Muscle layer of colon (tissue), 2 donors: ENCODE data around the gene GGT1.

Source experiments
- H3K27ac ChIP-seq: one replicate; pipeline ENCODE4 v1.7.0; 2013; ENCODE audit warnings: low read depth, mild to moderate bottlenecking, low read length, moderate library complexity
- H3K27me3 ChIP-seq, 2 donors: one replicate each; pipeline ENCODE4 v1.7.0; 2013; ENCODE audit warnings: low read length in 2 of 2, mild to moderate bottlenecking in 2 of 2; ENCODE audit not compliant: insufficient read depth in 2 of 2, control insufficient read depth in 1 of 2
- H3K36me3 ChIP-seq: one replicate; pipeline ENCODE4 v1.7.0; 2013; ENCODE audit warnings: mild to moderate bottlenecking, low read length; ENCODE audit not compliant: insufficient read depth
- H3K4me1 ChIP-seq: one replicate; pipeline ENCODE4 v1.7.0; 2013; ENCODE audit warnings: mild to moderate bottlenecking, low read length; ENCODE audit not compliant: insufficient read depth
- H3K4me3 ChIP-seq, 2 donors: one replicate each; pipeline ENCODE4 v1.7.0; 2013; ENCODE audit warnings: low read length in 2 of 2, low read depth in 1 of 2, mild to moderate bottlenecking in 1 of 2, moderate library complexity in 1 of 2
- H3K9ac ChIP-seq: one replicate; pipeline ENCODE4 v1.7.0; 2013; ENCODE audit warnings: low read length
- H3K9me3 ChIP-seq: one replicate; pipeline ENCODE4 v1.7.0; 2013; ENCODE audit warnings: mild to moderate bottlenecking, low read length
- donor health status: abdominal sarcoma.
- donor health status: Adenocarcinoma of cecum.

GGT1 gene

GRCh38 chr22:24567668-24568067, 35.3 kb upstream of the GGT1 start:
- Histone ChIP-seq H3K4me3 (no peak overlapping the region), H3K36me3 (peaks cover 47% of the 10 kb centered on the region), H3K27me3 (no peaks in the 10 kb centered on the region), H3K27ac (no peak overlapping the region), H3K9me3 (no peaks in the 10 kb centered on the region), H3K9ac (no peak overlapping the region), H3K4me1 (peaks cover 25% of the 10 kb centered on the region)

GRCh38 chr22:24571266-24571665, 31.7 kb upstream of the GGT1 start:
- Histone ChIP-seq H3K9ac (no peak overlapping the region), H3K4me1 (peaks cover 8% of the 10 kb centered on the region), H3K27me3 (no peaks in the 10 kb centered on the region), H3K4me3 (no peak overlapping the region), H3K9me3 (no peaks in the 10 kb centered on the region), H3K36me3 (peaks cover 67% of the 10 kb centered on the region), H3K27ac (no peak overlapping the region)

GRCh38 chr22:24576778-24577177, 26.2 kb upstream of the GGT1 start:
- no peaks in the 10 kb centered on the region for H3K9me3 ChIP-seq
- H3K27me3 ChIP-seq = no peaks in the 10 kb centered on the region
- H3K9ac ChIP-seq = no peak overlapping the region
- H3K36me3 ChIP-seq = peaks cover 39% of the 10 kb centered on the region
- no peak overlapping the region for H3K4me3 ChIP-seq
- H3K4me1 ChIP-seq = peaks cover 15% of the 10 kb centered on the region
- H3K27ac ChIP-seq = no peak overlapping the region

GRCh38 chr22:24578355-24579257, 24.4 kb upstream of the GGT1 start:
- Histone ChIP-seq H3K4me1 (peaks cover 23% of the 10 kb centered on the region), H3K36me3 (peaks cover 21% of the 10 kb centered on the region), H3K27ac (no peak overlapping the region), H3K9me3 (no peaks in the 10 kb centered on the region), H3K27me3 (no peaks in the 10 kb centered on the region), H3K9ac (no peak overlapping the region), H3K4me3 (no peak overlapping the region)

GRCh38 chr22:24579258-24579601, 23.8 kb upstream of the GGT1 start:
- H3K4me1 ChIP-seq = peaks cover 28% of the 10 kb centered on the region
- H3K9me3 ChIP-seq = no peaks in the 10 kb centered on the region
- H3K9ac ChIP-seq = no peak overlapping the region
- peaks cover 15% of the 10 kb centered on the region for H3K36me3 ChIP-seq
- H3K4me3 ChIP-seq = no peak overlapping the region
- H3K27me3 ChIP-seq = no peaks in the 10 kb centered on the region
- H3K27ac ChIP-seq = no peak overlapping the region

- Histone ChIP-seq H3K4me3 (no peak overlapping the region), H3K27ac (no peak overlapping the region), H3K4me1 (peaks cover 36% of the 10 kb centered on the region), H3K27me3 (no peaks in the 10 kb centered on the region), H3K36me3 (peaks cover 7% of the 10 kb centered on the region), H3K9me3 (no peaks in the 10 kb centered on the region), H3K9ac (no peak overlapping the region)
These were observed 22.7 kb upstream of the GGT1 start for GRCh38 chr22:24580276-24580675.

- peaks cover 36% of the 10 kb centered on the region for H3K4me1 ChIP-seq
- peaks cover 10% of the 10 kb centered on the region for H3K36me3 ChIP-seq
- H3K27me3 ChIP-seq = no peaks in the 10 kb centered on the region
- H3K4me3 ChIP-seq = no peak overlapping the region
- H3K27ac ChIP-seq = no peak overlapping the region
- no peak overlapping the region for H3K9ac ChIP-seq
- H3K9me3 ChIP-seq = no peaks in the 10 kb centered on the region
These were observed 20.8 kb upstream of the GGT1 start for GRCh38 chr22:24582056-24582814.

- peak overlapping the region; percentile 86 for H3K27ac ChIP-seq
- H3K4me1 ChIP-seq = peaks cover 35% of the 10 kb centered on the region
- no peaks in the 10 kb centered on the region for H3K9me3 ChIP-seq
- peaks cover 22% of the 10 kb centered on the region for H3K36me3 ChIP-seq
- H3K9ac ChIP-seq = peak overlapping the region; percentile 40
- H3K4me3 ChIP-seq = peak overlapping the region; percentile 4 to 43
- no peaks in the 10 kb centered on the region for H3K27me3 ChIP-seq
These were observed 19.5 kb upstream of the GGT1 start for GRCh38 chr22:24583221-24584165.

- no peaks in the 10 kb centered on the region for H3K9me3 ChIP-seq
- peaks cover 29% of the 10 kb centered on the region for H3K36me3 ChIP-seq
- peak overlapping the region; percentile 40 for H3K9ac ChIP-seq
- peak overlapping the region in 1 of 2 donors; percentile 43 for H3K4me3 ChIP-seq
- H3K27ac ChIP-seq = peak overlapping the region; percentile 86
- peaks cover 30% of the 10 kb centered on the region for H3K4me1 ChIP-seq
- no peaks in the 10 kb centered on the region for H3K27me3 ChIP-seq
These were observed 18.7 kb upstream of the GGT1 start for GRCh38 chr22:24584166-24584790.

GRCh38 chr22:24584871-24585411, 18.1 kb upstream of the GGT1 start:
- H3K9ac ChIP-seq = no peak overlapping the region
- peaks cover 29% of the 10 kb centered on the region for H3K36me3 ChIP-seq
- peaks cover 24% of the 10 kb centered on the region for H3K4me1 ChIP-seq
- no peak overlapping the region for H3K4me3 ChIP-seq
- peak overlapping the region; percentile 63 for H3K27ac ChIP-seq
- H3K9me3 ChIP-seq = no peaks in the 10 kb centered on the region
- no peaks in the 10 kb centered on the region for H3K27me3 ChIP-seq
